ENCODE measurements around the gene PPP2R5C.

- no peak for TF ChIP-seq MAZ (CRISPR knock-in tag; conservative IDR thresholded peaks at IDR 0.05 in 1 of 2, IDR thresholded peaks at IDR 0.05 in 1 of 2)
- TF ChIP-seq PHF8 (IDR thresholded peaks at IDR 0.05; ENCODE audit: borderline replicate concordance, low read length): no peak
- TF ChIP-seq, protein P1, sequence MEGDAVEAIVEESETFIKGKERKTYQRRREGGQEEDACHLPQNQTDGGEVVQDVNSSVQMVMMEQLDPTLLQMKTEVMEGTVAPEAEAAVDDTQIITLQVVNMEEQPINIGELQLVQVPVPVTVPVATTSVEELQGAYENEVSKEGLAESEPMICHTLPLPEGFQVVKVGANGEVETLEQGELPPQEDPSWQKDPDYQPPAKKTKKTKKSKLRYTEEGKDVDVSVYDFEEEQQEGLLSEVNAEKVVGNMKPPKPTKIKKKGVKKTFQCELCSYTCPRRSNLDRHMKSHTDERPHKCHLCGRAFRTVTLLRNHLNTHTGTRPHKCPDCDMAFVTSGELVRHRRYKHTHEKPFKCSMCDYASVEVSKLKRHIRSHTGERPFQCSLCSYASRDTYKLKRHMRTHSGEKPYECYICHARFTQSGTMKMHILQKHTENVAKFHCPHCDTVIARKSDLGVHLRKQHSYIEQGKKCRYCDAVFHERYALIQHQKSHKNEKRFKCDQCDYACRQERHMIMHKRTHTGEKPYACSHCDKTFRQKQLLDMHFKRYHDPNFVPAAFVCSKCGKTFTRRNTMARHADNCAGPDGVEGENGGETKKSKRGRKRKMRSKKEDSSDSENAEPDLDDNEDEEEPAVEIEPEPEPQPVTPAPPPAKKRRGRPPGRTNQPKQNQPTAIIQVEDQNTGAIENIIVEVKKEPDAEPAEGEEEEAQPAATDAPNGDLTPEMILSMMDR (IDR thresholded peaks at IDR 0.05 in 2 of 3, conservative IDR thresholded peaks at IDR 0.05 in 1 of 3; ENCODE audit: insufficient read depth in 2 of 3, low read depth in 1 of 3, low read length in 3 of 3): no peak
- TF ChIP-seq ZNF24 (IDR thresholded peaks at IDR 0.05): no peak
- TF ChIP-seq EGR1 (conservative IDR thresholded peaks at IDR 0.05): no peak
- no peak for TF ChIP-seq ZNF707 (CRISPR knock-in tag; conservative IDR thresholded peaks at IDR 0.05)
- TF ChIP-seq, protein P2, sequence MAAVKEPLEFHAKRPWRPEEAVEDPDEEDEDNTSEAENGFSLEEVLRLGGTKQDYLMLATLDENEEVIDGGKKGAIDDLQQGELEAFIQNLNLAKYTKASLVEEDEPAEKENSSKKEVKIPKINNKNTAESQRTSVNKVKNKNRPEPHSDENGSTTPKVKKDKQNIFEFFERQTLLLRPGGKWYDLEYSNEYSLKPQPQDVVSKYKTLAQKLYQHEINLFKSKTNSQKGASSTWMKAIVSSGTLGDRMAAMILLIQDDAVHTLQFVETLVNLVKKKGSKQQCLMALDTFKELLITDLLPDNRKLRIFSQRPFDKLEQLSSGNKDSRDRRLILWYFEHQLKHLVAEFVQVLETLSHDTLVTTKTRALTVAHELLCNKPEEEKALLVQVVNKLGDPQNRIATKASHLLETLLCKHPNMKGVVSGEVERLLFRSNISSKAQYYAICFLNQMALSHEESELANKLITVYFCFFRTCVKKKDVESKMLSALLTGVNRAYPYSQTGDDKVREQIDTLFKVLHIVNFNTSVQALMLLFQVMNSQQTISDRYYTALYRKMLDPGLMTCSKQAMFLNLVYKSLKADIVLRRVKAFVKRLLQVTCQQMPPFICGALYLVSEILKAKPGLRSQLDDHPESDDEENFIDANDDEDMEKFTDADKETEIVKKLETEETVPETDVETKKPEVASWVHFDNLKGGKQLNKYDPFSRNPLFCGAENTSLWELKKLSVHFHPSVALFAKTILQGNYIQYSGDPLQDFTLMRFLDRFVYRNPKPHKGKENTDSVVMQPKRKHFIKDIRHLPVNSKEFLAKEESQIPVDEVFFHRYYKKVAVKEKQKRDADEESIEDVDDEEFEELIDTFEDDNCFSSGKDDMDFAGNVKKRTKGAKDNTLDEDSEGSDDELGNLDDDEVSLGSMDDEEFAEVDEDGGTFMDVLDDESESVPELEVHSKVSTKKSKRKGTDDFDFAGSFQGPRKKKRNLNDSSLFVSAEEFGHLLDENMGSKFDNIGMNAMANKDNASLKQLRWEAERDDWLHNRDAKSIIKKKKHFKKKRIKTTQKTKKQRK (IDR thresholded peaks at IDR 0.05; ENCODE audit: borderline replicate concordance, low read depth, low read length): no peak
- TF ChIP-seq EZH2 (IDR thresholded peaks at IDR 0.05; ENCODE audit: borderline replicate concordance, low read depth, low read length): no peak
Measured at GRCh38 chr14:101905614-101906013, 144.1 kb downstream of the PPP2R5C start.
